Endothelial cell of umbilical vein (primary cell): ENCODE measurements around the gene POLR2H. TPM values are rescaled to one million over a fixed set of nuclear protein-coding genes. Genes with fewer than 3 reads are reported as not detected.

ENCODE experiments used
- BruUV-seq: library from RNA; stranded (reverse); fragments of 400-500 nt; replicated peaks from 2 replicates; lab custom pipeline; 2021; lab: Mats Ljungman, UMichigan
- CTCF ChIA-PET: fragments of 300-600, 350-600 bp; sonication (Branson Sonifier 250); formaldehyde crosslinking; loops from one replicate; lab custom pipeline; 2021; ENCODE audit warnings: antibody characterized with exemption, inconsistent platforms; lab: Charles Lee
- POLR2A ChIA-PET: fragments of 300-600, 350-600 bp; sonication (Branson Sonifier 250); formaldehyde crosslinking; loops from one replicate; lab custom pipeline; 2021; ENCODE audit warnings: antibody characterized with exemption, inconsistent platforms; lab: Charles Lee
- DNase-seq: peaks from one replicate; pipeline ENCODE4 v3.0.0-alpha.2; 2011; ENCODE audit warnings: low read depth, low spot score
- FAIRE-seq: peaks from 2 replicates; lab custom pipeline; 2011; peaks lifted over from hg19 to GRCh38; lab: Jason Lieb, UNC
- H2AFZ ChIP-seq: 2 replicates; pipeline ENCODE4 v1.6.0; 2012; ENCODE audit warnings: low read depth, low read length, control low read depth, inconsistent platforms
- H3K27ac ChIP-seq: 2 replicates; pipeline ENCODE4 v1.5.1; 2011; ENCODE audit warnings: low read depth, mild to moderate bottlenecking, control low read depth, low read length, moderate library complexity; ENCODE audit not compliant: insufficient read depth
- H3K27me3 ChIP-seq, 2 experiments: 2 replicates each; pipeline versions ENCODE4 v1.6.0 to v1.6.1; 2011; ENCODE audit warnings: low read length in 2 of 2, mixed read lengths in 1 of 2; ENCODE audit not compliant: control insufficient read depth in 2 of 2, insufficient read depth in 2 of 2
- H3K36me3 ChIP-seq, 2 experiments: 2 replicates in 1 of 2; 3 replicates in 1 of 2; pipeline ENCODE4 v1.5.1; 2011; ENCODE audit warnings: low read length in 2 of 2, mild to moderate bottlenecking in 1 of 2, moderate library complexity in 1 of 2; ENCODE audit not compliant: control insufficient read depth in 2 of 2, insufficient read depth in 2 of 2; ENCODE audit errors: extremely low read depth in 1 of 2
- H3K4me1 ChIP-seq: 3 replicates; pipeline ENCODE4 v1.5.1; 2011; ENCODE audit warnings: mild to moderate bottlenecking, low read length; ENCODE audit not compliant: control insufficient read depth, insufficient read depth; ENCODE audit errors: extremely low read depth
- H3K4me2 ChIP-seq: 2 replicates; pipeline ENCODE4 v1.6.1; 2011; ENCODE audit warnings: low read length, control low read depth, mixed read lengths; ENCODE audit not compliant: insufficient read depth
- H3K4me3 ChIP-seq, 3 experiments: fragments of 200-600 bp in 1 of 3; sonication (generic), shearing (Covaris generic) in 1 of 3; replicated peaks in 1 of 3; 2 replicates each; pipeline ENCODE4 v1.5.1; 2011 to 2016; ENCODE audit warnings: control low read depth in 3 of 3, low read length in 3 of 3, mild to moderate bottlenecking in 2 of 3, inconsistent platforms in 1 of 3, low read depth in 1 of 3, moderate library complexity in 1 of 3; ENCODE audit not compliant: insufficient read depth in 1 of 3
- H3K79me2 ChIP-seq: 2 replicates; pipeline ENCODE4 v1.6.0; 2012; ENCODE audit warnings: low read length, inconsistent platforms; ENCODE audit not compliant: control insufficient read depth, insufficient read depth
- H3K9ac ChIP-seq: replicated peaks from 2 replicates; pipeline ENCODE3; 2011; ENCODE audit warnings: low read length, control low read depth; ENCODE audit not compliant: insufficient read depth; ENCODE audit errors: extremely low read depth
- H3K9me1 ChIP-seq: replicated peaks from 3 replicates; pipeline ENCODE4 v1.6.0; 2011; ENCODE audit warnings: mild to moderate bottlenecking, low read length; ENCODE audit not compliant: control insufficient read depth, insufficient read depth; ENCODE audit errors: extremely low read depth
- H3K9me3 ChIP-seq: replicated peaks from 2 replicates; pipeline ENCODE4 v1.5.1; 2012; ENCODE audit warnings: low read length, inconsistent platforms; ENCODE audit not compliant: control insufficient read depth, insufficient read depth
- H4K20me1 ChIP-seq: replicated peaks from 2 replicates; pipeline ENCODE3; 2011; ENCODE audit warnings: mild to moderate bottlenecking, low read length; ENCODE audit not compliant: control insufficient read depth, insufficient read depth; ENCODE audit errors: extremely low read depth
- CTCF ChIP-seq, 2 donors: IDR thresholded peaks; 1 replicate in 1 of 2; 2 replicates in 1 of 2; pipeline ENCODE4 v1.5.1; 2011; ENCODE audit warnings: low read length in 2 of 2, mild to moderate bottlenecking in 2 of 2, moderate library complexity in 2 of 2, control low read depth in 1 of 2, inconsistent platforms in 1 of 2, low read depth in 1 of 2; ENCODE audit not compliant: insufficient read depth in 1 of 2; ENCODE audit errors: extremely low read depth in 1 of 2
- EZH2 ChIP-seq: IDR thresholded peaks from 2 replicates; pipeline ENCODE4 v1.6.1; 2012; ENCODE audit warnings: borderline replicate concordance, low read depth, mild to moderate bottlenecking, moderate library complexity, low read length, inconsistent platforms; ENCODE audit not compliant: severe bottlenecking
- FOS ChIP-seq: IDR thresholded peaks from 2 replicates; pipeline ENCODE4 v1.6.1; 2011; ENCODE audit warnings: mild to moderate bottlenecking, low read length, moderate library complexity, borderline replicate concordance; ENCODE audit not compliant: insufficient read depth
- GATA2 ChIP-seq: IDR thresholded peaks from 2 replicates; pipeline ENCODE4 v1.7.0; 2011; ENCODE audit warnings: low read depth, mild to moderate bottlenecking, moderate library complexity, mixed read lengths, low read length; ENCODE audit not compliant: insufficient read length, insufficient read depth
- JUN ChIP-seq: IDR thresholded peaks from 2 replicates; pipeline ENCODE4 v1.6.1; 2011; ENCODE audit warnings: borderline replicate concordance, low read depth; ENCODE audit not compliant: insufficient read length, insufficient read depth
- MYC ChIP-seq: IDR thresholded peaks from one replicate; pipeline ENCODE4 v1.6.1; 2011; ENCODE audit warnings: mild to moderate bottlenecking, low read depth, low read length
- POLR2A ChIP-seq: IDR thresholded peaks from 2 replicates; pipeline ENCODE4 v1.6.1; 2012; ENCODE audit warnings: low read depth, mild to moderate bottlenecking, control low read depth, low read length
- POLR2AphosphoS5 ChIP-seq: IDR thresholded peaks from 2 replicates; pipeline ENCODE4 v1.6.1; 2012; ENCODE audit warnings: low read depth, mild to moderate bottlenecking, control low read depth, low read length, moderate library complexity; ENCODE audit not compliant: insufficient read depth
- dilution Hi-C: fragments of 300-500 bp; cut with MboI; formaldehyde crosslinking; loops from one replicate; pipeline ENCODE4 v1.15.0; 2019; ENCODE audit warnings: low sequenced_read_pairs; ENCODE audit not compliant: extremely low pct_ligation_motif_present
- intact Hi-C: fragments of 100-400 bp; cut with micrococcal nuclease; formaldehyde crosslinking; loops from one replicate; pipeline ENCODE4 v1.10.0; 2022
- polyA plus RNA-seq, 4 experiments: library from polyadenylated mRNA; depleted of rRNA in 3 of 4; stranded (reverse) in 3 of 4; unstranded in 1 of 4; fragments of >200 nt; gene quantifications; 2 replicates each; pipeline versions ENCODE4 v1.2.1 to v1.2.3, GENCODE V29; 2011 to 2012; ENCODE audit warnings: missing spikeins in 1 of 4
- total RNA-seq: library from RNA; stranded (reverse); gene quantifications from 2 replicates; pipeline ENCODE4 v1.2.3, GENCODE V29; 2021
- TF ChIP-seq, protein P1 (sequence below): IDR thresholded peaks from 2 replicates; pipeline ENCODE4 v1.6.1; 2011; ENCODE audit not compliant: insufficient read depth, insufficient read length

POLR2H gene
- total and polyA plus RNA-seq, 2 donors (not counting 3 experiments of a cell fraction or from before 2014, with no cell fraction given): 89.0 to 276 TPM

DNA sequence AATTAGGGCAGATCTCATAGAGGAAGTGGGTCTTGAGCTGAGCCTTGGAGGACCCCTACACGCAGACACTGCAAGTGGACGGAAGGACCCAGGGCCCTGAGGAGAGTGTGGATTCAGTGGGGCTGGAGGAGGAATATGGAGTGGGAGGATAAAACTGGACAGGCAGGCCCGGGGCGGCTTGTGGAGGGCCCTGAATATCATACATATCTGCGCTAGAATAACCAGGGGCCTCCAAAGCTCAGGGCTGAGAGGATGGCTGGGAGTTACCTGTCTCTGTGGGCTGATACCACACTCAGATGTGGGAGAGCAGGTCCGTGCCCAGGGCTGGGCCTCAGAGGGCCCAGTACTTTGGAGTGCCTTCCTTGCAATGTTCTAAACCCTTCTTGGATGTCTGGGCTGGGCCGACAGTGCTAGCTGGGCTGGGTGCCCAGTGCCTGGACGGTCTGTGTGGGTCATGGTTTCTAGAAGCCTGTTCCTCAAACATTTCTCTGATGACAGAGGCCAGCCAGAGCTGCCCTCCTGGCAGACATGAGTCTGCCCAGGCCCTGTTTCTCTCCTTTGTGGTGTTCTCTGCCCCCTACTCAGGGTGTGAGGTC, 47.9 kb downstream of the POLR2H start:
- POLR2A ChIA-PET: no interaction called here
- H3K4me3 ChIP-seq: no peak overlapping the region
- H4K20me1 ChIP-seq: no peaks in the 10 kb centered on the region
- H3K36me3 ChIP-seq: no peaks in the 10 kb centered on the region
- dilution Hi-C loops: no loop called here
- H3K9ac ChIP-seq: no peak overlapping the region
- no peaks in the 10 kb centered on the region for H3K9me1 ChIP-seq
- no peak overlapping the region for H3K4me2 ChIP-seq
- no peaks in the 10 kb centered on the region for H3K9me3 ChIP-seq
- TF ChIP-seq JUN: no peak
- TF ChIP-seq GATA2: no peak
- no peak for TF ChIP-seq FOS
- no peak for TF ChIP-seq MYC
- no peak for TF ChIP-seq POLR2AphosphoS5
- no peak for TF ChIP-seq EZH2
- TF ChIP-seq CTCF (IDR thresholded peaks at IDR 0.05; ENCODE audit: extremely low read depth in 1 of 2, insufficient read depth in 1 of 2, low read depth in 1 of 2, low read length in 2 of 2): no peak
- TF ChIP-seq, protein P1, sequence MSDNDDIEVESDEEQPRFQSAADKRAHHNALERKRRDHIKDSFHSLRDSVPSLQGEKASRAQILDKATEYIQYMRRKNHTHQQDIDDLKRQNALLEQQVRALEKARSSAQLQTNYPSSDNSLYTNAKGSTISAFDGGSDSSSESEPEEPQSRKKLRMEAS: no peak
- TF ChIP-seq POLR2A: no peak
- CTCF ChIA-PET: interaction anchor here (1.0 to 1.2 kb wide), 2 partner anchors 38 to 59 kb away, joined by 3 to 4 read pairs; no protein-coding TSS in a partner anchor
- FAIRE-seq (no peak), DNase-seq (no peak)
- no peaks in the 10 kb centered on the region for H3K4me1 ChIP-seq
- no peak overlapping the region for H2AFZ ChIP-seq
- H3K27ac ChIP-seq: no peak overlapping the region
- intact Hi-C loops: no loop called here
- BruUV-seq: no TSS peak
- H3K27me3 ChIP-seq: peaks cover 0 to 2% of the 10 kb centered on the region in 2 experiments
- no peaks in the 10 kb centered on the region for H3K79me2 ChIP-seq
